GM12878 (cell line): ENCODE results near the gene SLC6A20. TPM values are rescaled to one million over a fixed set of nuclear protein-coding genes. Genes with fewer than 3 reads are reported as not detected.

Experiments used
- ATAC-seq: fragments of 200-7000 bp; cut with Tn5 transposase; 3 replicates; pipeline ENCODE4 v1.9.1; 2020; ENCODE audit warnings: mild to moderate bottlenecking, moderate library complexity
- BruUV-seq: library from RNA; stranded (reverse); fragments of 400-500 nt; replicated peaks from 2 replicates; lab custom pipeline; 2021; lab: Mats Ljungman, UMichigan
- CTCF ChIA-PET: fragments of 300-600 bp; sonication (Branson Sonifier 250); formaldehyde crosslinking; extraction: SDS; loops from one replicate; lab custom pipeline; 2021; ENCODE audit warnings: inconsistent platforms; lab: Yijun Ruan, JAX
- POLR2A ChIA-PET: fragments of 350-600 bp; formaldehyde crosslinking; extraction: SDS; loops from one replicate; lab custom pipeline; 2021; ENCODE audit warnings: inconsistent platforms; lab: Charles Lee
- RAD21 ChIA-PET: fragments of 300-600 bp; sonication (Branson Sonifier 250); formaldehyde crosslinking; loops from one replicate; lab custom pipeline; 2023; ENCODE audit warnings: antibody characterized with exemption; ENCODE audit not compliant: unreplicated experiment; lab: Charles Lee
- SMC1A ChIA-PET: fragments of 300-600 bp; sonication (Branson Sonifier 250); formaldehyde crosslinking; loops from one replicate; lab custom pipeline; 2023; ENCODE audit not compliant: unreplicated experiment, uncharacterized antibody; lab: Charles Lee
- DNase-seq: peaks from one replicate; pipeline ENCODE4 v3.0.0-alpha.2; 2011; ENCODE audit warnings: low read depth, low spot score
- FAIRE-seq: peaks from 3 replicates; lab custom pipeline; 2011; peaks lifted over from hg19 to GRCh38; lab: Jason Lieb, UNC
- H2AFZ ChIP-seq: 2 replicates; pipeline ENCODE4 v1.6.0; 2011; ENCODE audit warnings: low read depth, low read length, control low read depth; ENCODE audit not compliant: control insufficient read depth
- H3K27ac ChIP-seq: 2 replicates; pipeline ENCODE4 v1.5.1; 2011; ENCODE audit warnings: control low read depth; ENCODE audit not compliant: control insufficient read depth, insufficient read depth
- H3K27me3 ChIP-seq, 2 experiments: replicated peaks in 1 of 2; 2 replicates each; pipeline versions ENCODE4 v1.6.0 to v1.6.1; 2011; ENCODE audit warnings: low read length in 1 of 2; ENCODE audit not compliant: control insufficient read depth in 2 of 2, insufficient read depth in 2 of 2
- H3K36me3 ChIP-seq, 2 experiments: 2 replicates each; pipeline ENCODE4 v1.5.1; 2011; ENCODE audit warnings: low read length in 1 of 2; ENCODE audit not compliant: control insufficient read depth in 2 of 2, insufficient read depth in 2 of 2
- H3K4me1 ChIP-seq: 2 replicates; pipeline ENCODE4 v1.6.1; 2011; ENCODE audit warnings: mild to moderate bottlenecking, low read length, moderate library complexity, mixed read lengths; ENCODE audit not compliant: control insufficient read depth, insufficient read depth
- H3K4me2 ChIP-seq: 2 replicates; pipeline ENCODE4 v1.6.0; 2011; ENCODE audit warnings: control low read depth; ENCODE audit not compliant: control insufficient read depth, insufficient read depth
- H3K4me3 ChIP-seq: fragments of 200-600 bp; sonication (generic); 2 replicates; pipeline ENCODE4 v1.5.1; 2016
- H3K79me2 ChIP-seq: 2 replicates; pipeline ENCODE4 v1.6.0; 2011; ENCODE audit warnings: low read length; ENCODE audit not compliant: control insufficient read depth, insufficient read depth
- H3K9ac ChIP-seq: 2 replicates; pipeline ENCODE4 v1.8.0; 2011; ENCODE audit warnings: low read length, control low read depth, mixed read lengths; ENCODE audit not compliant: control insufficient read depth, insufficient read depth
- H3K9me3 ChIP-seq: replicated peaks from 3 replicates; pipeline ENCODE4 v1.5.1; 2011; ENCODE audit warnings: mild to moderate bottlenecking, low read length; ENCODE audit not compliant: control insufficient read depth, insufficient read depth
- H4K20me1 ChIP-seq: 2 replicates; pipeline ENCODE4 v1.6.0; 2011; ENCODE audit not compliant: control insufficient read depth, insufficient read depth
- MTA3 ChIP-seq: IDR thresholded peaks from 2 replicates; pipeline ENCODE4 v1.6.1; 2012; ENCODE audit warnings: low read length, inconsistent platforms, borderline replicate concordance
- RUNX3 ChIP-seq: IDR thresholded peaks from 2 replicates; pipeline ENCODE4 v1.6.1; 2012; ENCODE audit warnings: low read length, inconsistent platforms
- TARDBP ChIP-seq: IDR thresholded peaks from 2 replicates; pipeline ENCODE4 v1.6.1; 2016; ENCODE audit warnings: borderline replicate concordance
- ZNF24 ChIP-seq: fragments of 450-650 bp; IDR thresholded peaks from 2 replicates; pipeline ENCODE4 v1.6.1; 2017; ENCODE audit warnings: antibody characterized with exemption, mild to moderate bottlenecking
- ZNF384 ChIP-seq: IDR thresholded peaks from 2 replicates; pipeline ENCODE4 v1.6.1; 2012; ENCODE audit warnings: low read depth, mild to moderate bottlenecking, low read length, improper control_type of control experiment, borderline replicate concordance
- WGBS: methylation state at CpG from one replicate; pipeline ENCODE4 v1.1.6; 2016; ENCODE audit warnings: low lambda C conversion rate; ENCODE audit not compliant: insufficient replicate concordance, insufficient coverage; ENCODE audit errors: missing lambda C conversion rate; 5-methylcytosine and 5-hydroxymethylcytosine counted together
- in situ Hi-C: fragments of 300-500 bp; cut with MboI; formaldehyde crosslinking; loops from 9 replicates; pipeline ENCODE4 v1.14.3; 2018; ENCODE audit warnings: mixed read lengths
- intact Hi-C: fragments of 100-400 bp; cut with micrococcal nuclease; formaldehyde crosslinking; loops from one replicate; pipeline ENCODE4 v1.14.2; 2022; ENCODE audit not compliant: unreplicated experiment
- polyA plus RNA-seq, 11 experiments: library from polyadenylated mRNA; depleted of rRNA in 4 of 11; unstranded in 6 of 11; stranded (reverse) in 5 of 11; fragments of >200 nt; fragmentation: Nextera tagmentation in 4 of 11; fragmentation: Illumina TruSeq in 1 of 11; extraction: Ambion mirVana in 4 of 11; extraction: Trizol in 1 of 11; gene quantifications; 1 replicate in 1 of 11; 2 replicates in 10 of 11; pipeline versions ENCODE4 v1.2.1 to v1.2.3, GENCODE V29; 2011 to 2016; ENCODE audit warnings: inconsistent platforms in 2 of 11, missing spikeins in 2 of 11, low read depth in 1 of 11
- total RNA-seq, 4 experiments: library from RNA; depleted of rRNA in 3 of 4; stranded (reverse); fragments of >200 nt in 3 of 4; fragmentation: Illumina TruSeq in 1 of 4; extraction: Trizol in 1 of 4; gene quantifications; 2 replicates each; pipeline versions ENCODE4 v1.2.1 to v1.2.3, GENCODE V29; 2013 to 2021
- TF ChIP-seq, protein P1 (sequence below): IDR thresholded peaks from 2 replicates; pipeline ENCODE4 v1.6.1; 2011; ENCODE audit warnings: borderline replicate concordance, low read depth, mild to moderate bottlenecking, moderate library complexity, low read length; ENCODE audit not compliant: insufficient read depth, poor library complexity, severe bottlenecking

The SLC6A20 gene
- total and polyA plus RNA-seq, 10 of the 15 experiments (the other 5 are each of a cell fraction or from before 2014, with no cell fraction given) = 0.31 to 4.1 (median 1.1) TPM

DNA sequence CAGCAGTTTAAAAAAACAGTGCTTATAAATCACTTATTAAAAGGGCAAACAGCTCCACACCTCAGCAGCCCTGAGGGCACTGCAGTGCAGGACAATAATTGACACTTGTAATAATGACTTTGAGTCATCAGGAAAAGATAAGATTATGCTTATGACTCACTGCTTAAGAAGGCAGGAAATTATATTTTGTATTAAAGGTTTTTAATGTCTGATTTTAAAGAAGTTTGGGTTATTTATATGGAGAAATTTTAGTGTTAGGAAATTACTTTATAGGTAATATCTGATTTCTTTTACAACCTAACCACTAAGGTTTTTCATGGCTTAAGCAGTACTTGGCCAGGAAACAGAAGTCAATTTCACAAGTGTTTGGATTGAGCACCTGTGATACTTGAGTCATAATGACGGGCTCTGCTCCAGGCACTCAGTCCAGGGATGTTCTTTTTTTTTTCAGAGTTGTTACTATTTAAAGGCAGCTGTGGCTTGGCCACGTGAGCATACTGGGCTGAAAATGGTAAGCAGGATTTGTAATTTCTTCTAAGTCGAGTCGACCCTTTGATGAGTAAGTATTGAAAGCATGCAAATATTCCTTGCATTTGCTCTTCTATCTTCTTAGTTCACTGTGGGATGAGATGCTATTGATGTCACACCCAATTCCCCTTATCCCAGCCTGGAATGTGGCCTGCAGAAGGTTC is 21.6 kb upstream of the SLC6A20 start:
- FAIRE-seq = no peak
- DNase-seq = no peak
- WGBS = 60% methylated on average over 4 of the region's 4 CpGs
- H2AFZ ChIP-seq = no peak overlapping the region
- H3K9me3 ChIP-seq = no peaks in the 10 kb centered on the region; the same call in 1 of the 3 replicates
- H3K36me3 ChIP-seq = peaks cover 0 to 3% of the 10 kb centered on the region in 2 experiments; a peak in 2 of 4 replicates
- intact Hi-C loops (no loop called here), in situ Hi-C loops (no loop called here)
- TF ChIP-seq ZNF384 (no peak), TARDBP (no peak), MTA3 (no peak), ZNF24 (no peak), RUNX3 (peak; percentile 18; the same call in 1 of the 2 replicates)
- TF ChIP-seq, protein P1, sequence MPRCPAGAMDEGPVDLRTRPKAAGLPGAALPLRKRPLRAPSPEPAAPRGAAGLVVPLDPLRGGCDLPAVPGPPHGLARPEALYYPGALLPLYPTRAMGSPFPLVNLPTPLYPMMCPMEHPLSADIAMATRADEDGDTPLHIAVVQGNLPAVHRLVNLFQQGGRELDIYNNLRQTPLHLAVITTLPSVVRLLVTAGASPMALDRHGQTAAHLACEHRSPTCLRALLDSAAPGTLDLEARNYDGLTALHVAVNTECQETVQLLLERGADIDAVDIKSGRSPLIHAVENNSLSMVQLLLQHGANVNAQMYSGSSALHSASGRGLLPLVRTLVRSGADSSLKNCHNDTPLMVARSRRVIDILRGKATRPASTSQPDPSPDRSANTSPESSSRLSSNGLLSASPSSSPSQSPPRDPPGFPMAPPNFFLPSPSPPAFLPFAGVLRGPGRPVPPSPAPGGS = no peak
- TF ChIP-seq, all 136 proteins: peak for 1
- H3K27me3 ChIP-seq = no peaks in the 10 kb centered on the region
- POLR2A ChIA-PET = no interaction called here
- H3K4me3 ChIP-seq = no peak overlapping the region
- no peak overlapping the region for H3K27ac ChIP-seq
- peak; percentile 30; the same call in 2 of the 3 replicates for ATAC-seq
- H3K79me2 ChIP-seq = no peaks in the 10 kb centered on the region
- SMC1A ChIA-PET = no interaction called here
- RAD21 ChIA-PET = interaction anchor here (1.0 kb wide), 1 partner anchor 14 kb away, joined by 3 read pairs; no protein-coding TSS in a partner anchor
- no peak overlapping the region for H3K4me2 ChIP-seq
- H3K9ac ChIP-seq = no peak overlapping the region
- H3K4me1 ChIP-seq = no peaks in the 10 kb centered on the region
- BruUV-seq = no TSS peak
- CTCF ChIA-PET = interaction anchor here (1.5 kb wide), 1 partner anchor 57 kb away, joined by 3 read pairs; no protein-coding TSS in a partner anchor
- no peaks in the 10 kb centered on the region for H4K20me1 ChIP-seq
